Mucosa of gallbladder (tissue), 1 donor: ENCODE measurements around the gene ZC3H14. TPM values are rescaled to one million over a fixed set of nuclear protein-coding genes. Genes with fewer than 3 reads are reported as not detected.

Source experiments
- total RNA-seq: library from RNA; stranded (reverse); gene quantifications from one replicate; pipeline ENCODE4 v1.2.1, GENCODE V29; 2021
- donor health status: DM: no; HTN: no; CAD: no.

ZC3H14 gene
- total RNA-seq, 1 donor from 2014 or later, result 50.5 TPM

Other genes starting within 250 kb of the ZC3H14 start
- gene KCNK10, start 239.8 kb upstream of the ZC3H14 start, total RNA-seq, result 0.60 TPM
- gene SPATA7, start 177.4 kb upstream of the ZC3H14 start, total RNA-seq, result 17.9 TPM
- 33.7 TPM for gene PTPN21, start 8.0 kb upstream of the ZC3H14 start, total RNA-seq
- 1.7 TPM for gene EML5, start 229.9 kb downstream of the ZC3H14 start, total RNA-seq